HG02759 (cell line): ENCODE data around the gene OLFML2A.
"Not testable (repeated sequence)": the region's sequence is repeated elsewhere in the genome, so short reads cannot be mapped to it uniquely, and the experiment has no call there.

Experiments
- ATAC-seq: cut with Tn5 transposase; IDR thresholded peaks from one replicate; pipeline ENCODE4 v1.9.1; 2021; ENCODE audit warnings: mild to moderate bottlenecking, moderate library complexity; ENCODE audit not compliant: unreplicated experiment

OLFML2A gene

DNA sequence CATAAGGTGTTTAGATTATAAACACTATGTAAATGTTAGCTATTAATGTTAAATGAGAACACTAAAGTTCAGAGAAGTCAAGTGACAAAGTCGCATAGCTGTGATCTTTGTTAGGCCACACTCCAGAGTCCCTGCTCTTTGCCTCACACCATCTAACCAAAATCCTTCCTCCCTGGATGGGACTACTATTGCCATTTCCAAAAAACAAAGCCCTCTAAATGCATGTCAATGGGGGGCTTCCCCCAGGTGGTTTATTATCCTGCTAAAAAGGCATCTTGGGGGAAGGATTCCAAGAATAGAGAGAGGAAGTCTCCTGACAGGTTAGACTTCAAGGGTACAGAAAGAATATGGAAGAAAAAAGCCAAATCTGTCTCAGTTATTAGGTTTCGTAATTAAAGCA, 16.2 kb upstream of the OLFML2A start:
- ATAC-seq = no peak

DNA sequence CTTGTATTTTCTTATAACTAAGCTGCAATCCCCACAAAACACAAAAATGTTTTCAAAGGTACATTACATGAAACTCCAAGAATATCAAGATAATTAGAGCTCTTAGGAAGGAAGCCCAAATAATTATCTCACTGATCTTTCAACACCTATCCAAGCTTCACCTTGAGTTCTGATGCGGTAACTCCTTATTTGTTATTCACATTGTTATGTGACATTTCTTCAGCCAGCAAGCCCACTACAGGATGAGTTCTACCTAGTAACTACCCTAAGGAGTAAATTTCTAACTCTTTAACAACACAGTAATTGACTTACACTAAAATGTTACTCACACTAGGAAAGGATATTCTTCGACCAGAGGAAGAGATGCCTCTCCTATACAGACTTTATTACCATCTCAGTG, 15.7 kb upstream of the OLFML2A start:
- ATAC-seq = no peak

GRCh38 chr9:124761710-124762109, 15.2 kb upstream of the OLFML2A start:
- no peak for ATAC-seq

DNA sequence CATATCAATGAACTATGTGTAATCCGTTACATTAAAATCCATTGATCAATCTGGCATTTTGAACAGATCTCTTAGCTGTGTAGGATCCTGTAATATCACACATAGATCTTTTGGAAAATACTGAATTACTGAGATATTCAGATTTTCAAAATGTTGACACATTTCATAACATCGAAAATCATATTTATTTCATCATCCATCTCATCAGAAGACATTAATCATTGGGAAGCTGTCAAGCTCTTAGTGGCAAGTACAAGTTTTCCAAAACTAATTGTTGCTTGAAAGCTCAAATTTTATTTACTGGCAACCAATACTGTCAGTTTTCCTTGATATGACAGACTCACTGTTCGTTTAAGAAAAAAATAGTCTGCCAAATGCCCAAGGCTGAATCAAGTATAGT, 14.3 kb upstream of the OLFML2A start:
- no peak for ATAC-seq

DNA sequence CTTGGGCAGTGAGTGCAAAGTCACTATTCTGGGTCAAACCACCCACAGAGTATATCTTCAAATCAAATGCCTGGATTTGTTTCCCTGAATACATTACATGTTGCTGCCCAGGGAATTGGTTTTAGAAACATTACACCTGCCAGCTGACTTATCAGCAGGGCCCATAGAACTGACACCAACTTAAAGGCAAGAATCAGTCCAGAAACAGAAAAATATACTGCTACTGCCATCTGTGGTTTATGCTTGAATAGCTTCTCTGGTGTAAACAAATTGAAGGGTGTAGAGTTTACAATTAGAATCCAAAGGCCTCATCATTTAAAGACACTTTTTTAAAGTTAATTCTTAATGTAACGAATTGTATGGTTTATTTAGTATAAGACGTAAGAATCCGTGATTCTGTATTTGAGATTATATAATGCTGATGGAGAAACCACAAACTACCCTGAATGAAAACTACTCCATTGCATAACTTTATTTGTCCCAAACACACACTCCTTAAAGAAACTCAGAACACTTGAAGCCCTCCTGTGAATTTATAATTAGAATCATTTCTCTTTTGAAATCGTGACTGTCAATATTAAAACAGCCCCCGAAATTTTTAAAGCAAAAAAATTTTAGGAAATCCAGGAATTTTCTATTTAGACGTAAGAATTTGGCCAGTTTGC, 12.0 kb upstream of the OLFML2A start:
- no peak for ATAC-seq

DNA sequence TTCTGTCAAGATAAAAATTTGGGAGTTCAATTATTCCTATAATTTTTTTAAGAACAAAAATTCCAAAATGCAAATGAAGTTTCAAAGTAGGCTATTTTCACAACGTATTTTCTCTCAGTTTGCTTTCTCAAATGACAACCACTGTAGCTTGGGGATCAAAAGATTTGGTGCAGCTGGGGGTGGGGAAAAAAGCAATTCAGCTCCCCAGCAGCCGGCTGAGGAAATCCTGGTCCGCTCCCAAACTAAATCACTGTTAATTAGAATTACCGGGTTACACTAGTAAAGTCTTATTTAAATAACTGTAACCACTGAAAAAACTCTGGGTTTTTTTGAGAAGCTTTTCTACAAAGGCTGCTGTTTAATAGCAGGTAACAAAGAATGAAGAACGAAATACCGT, 11.5 kb upstream of the OLFML2A start:
- ATAC-seq = no peak

- no peak for ATAC-seq
Observed at GRCh38 chr9:124766326-124766725, 10.6 kb upstream of the OLFML2A start.

DNA sequence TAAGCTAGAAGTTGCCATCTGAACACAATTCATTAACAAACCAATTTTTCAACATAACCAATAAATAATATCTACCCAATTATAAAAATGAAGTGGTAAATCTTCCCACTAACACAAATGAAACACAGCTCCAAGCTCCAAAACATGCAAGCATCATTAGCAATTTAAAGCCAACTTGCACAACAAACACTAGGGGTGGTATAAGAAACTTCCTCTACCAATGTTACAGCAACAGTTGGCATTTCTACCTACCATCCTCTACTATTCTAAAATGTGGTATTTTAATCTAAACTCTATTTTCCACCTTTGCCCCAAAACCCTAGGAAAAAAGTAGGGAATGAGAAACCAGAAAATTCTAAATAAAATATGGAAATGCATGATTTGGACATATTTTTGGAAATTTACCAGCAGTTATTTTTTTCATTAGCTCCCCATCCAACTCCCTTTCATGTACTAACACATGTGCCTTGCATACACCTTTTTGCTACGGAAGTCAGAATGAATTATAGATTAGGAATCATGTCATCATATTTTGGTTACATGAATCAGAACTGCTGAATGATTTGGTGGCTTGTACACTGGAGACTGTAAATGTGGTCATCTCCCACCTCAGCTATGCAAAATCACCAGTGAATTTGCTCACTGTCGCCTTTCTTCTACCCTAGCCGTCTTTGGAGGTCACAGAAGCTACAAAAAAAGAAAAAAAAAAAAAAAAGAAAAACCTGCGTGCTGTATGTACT, 9.9 kb upstream of the OLFML2A start:
- no peak for ATAC-seq

DNA sequence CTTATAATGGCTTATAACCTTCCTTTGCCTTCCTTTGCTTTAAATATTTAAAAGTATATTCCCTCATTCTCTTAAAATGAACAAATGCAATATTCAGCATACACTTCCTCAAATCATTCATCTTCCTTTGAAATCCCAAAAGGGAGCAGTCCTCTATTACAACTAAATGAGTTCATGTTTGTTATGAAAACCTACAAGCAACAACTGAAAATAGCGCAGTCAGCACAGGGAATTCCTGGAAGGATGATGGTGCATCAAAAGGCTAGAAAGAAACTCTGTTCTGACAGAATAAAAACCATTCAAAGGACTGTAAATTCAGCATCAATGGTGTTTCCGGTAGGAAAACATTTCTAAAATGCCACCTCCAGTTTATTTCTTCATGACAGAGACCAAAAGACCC, 9.1 kb upstream of the OLFML2A start:
- no peak for ATAC-seq

DNA sequence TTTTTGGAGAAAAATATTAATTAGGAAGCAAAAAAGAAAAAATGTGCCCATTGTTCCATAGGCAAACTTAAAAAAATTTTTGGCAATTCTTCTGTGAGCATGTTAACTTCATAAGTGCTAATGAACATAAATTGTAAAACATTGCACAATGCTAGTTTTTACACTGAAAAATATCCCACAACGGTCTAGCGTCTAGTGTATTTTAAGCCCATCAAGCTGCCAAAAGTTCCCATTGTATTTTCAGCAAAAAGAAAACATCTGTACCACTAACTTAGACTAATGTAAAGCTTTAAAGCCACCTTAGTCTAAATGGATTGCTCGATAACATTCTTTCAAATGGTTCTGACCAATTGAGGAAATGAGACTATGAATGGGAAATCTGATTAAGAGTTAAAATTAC, 8.6 kb upstream of the OLFML2A start:
- ATAC-seq = no peak

GRCh38 chr9:124768750-124769548, 8.0 kb upstream of the OLFML2A start:
- ATAC-seq = no peak

DNA sequence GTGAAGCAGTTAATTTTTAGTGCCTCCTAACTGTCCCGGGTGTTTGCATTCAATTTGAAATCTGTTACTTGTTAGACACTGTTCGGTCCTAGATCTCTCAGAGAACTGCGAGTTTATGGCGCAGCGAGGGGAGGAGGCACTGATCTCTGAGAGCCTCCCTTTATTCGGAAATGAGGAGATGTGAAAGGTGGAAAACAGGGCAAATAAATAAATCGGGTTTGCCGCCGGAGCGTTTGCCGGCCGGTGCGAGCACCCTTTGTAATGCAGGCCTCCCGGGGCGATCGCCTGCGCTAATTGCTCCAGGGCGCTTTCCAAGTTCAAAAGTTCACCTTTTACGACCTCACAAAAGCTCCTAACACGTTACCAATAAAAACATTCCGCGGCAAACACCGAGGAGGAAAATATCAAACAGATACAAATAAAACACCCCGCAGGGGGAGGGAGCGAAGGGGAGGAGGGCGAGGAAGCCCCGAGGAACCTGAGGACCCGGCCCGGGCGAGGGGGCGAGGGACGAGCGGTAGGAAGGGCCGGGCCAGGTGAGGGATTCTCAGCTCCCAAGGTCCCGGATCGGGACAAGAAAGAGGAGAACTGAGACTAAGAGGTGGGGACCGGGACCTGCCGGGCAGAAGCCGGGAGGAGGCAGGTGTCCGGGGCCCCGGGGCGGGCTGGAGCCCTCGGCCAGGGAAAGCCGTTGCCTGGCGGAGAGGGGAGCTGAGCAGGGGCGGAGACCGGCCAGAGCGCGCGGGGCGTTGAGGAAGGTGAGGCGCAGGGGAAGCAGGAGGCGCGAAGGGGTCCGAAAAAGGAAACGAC, 7.2 kb upstream of the OLFML2A start:
- no peak for ATAC-seq

DNA sequence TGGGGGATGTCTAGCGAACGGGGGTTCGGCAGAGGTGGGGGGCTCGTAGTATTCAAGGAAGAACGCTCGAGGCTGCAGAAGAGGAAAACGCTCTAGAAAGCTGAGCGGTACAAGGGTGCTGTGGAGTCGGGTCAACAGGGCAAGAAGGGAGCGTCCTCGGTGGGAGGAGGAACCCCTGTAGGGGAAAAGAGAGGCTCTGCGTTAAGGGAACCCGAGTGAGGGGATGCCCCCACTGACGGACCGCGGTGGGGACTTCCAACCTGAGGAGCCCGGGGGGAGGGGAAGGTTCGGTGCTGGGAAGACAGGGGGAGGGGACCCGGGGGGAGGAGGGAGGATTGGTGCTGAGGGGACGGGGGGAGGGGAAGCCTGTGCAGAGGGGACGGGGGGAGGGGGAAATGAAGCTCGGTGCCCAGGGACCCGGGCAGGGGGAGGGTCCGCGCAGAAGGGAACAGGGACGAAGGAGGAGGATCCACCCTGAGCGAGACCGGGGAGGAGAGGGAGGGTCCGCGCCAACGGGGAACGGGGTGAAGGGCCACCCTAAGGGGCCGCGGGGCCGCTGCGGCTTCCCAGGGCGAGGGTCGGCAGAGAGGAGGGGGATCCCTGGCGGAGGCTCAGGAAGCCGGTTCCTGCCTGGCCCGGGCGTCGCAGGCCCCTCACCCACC, 6.4 kb upstream of the OLFML2A start:
- no peak for ATAC-seq

DNA sequence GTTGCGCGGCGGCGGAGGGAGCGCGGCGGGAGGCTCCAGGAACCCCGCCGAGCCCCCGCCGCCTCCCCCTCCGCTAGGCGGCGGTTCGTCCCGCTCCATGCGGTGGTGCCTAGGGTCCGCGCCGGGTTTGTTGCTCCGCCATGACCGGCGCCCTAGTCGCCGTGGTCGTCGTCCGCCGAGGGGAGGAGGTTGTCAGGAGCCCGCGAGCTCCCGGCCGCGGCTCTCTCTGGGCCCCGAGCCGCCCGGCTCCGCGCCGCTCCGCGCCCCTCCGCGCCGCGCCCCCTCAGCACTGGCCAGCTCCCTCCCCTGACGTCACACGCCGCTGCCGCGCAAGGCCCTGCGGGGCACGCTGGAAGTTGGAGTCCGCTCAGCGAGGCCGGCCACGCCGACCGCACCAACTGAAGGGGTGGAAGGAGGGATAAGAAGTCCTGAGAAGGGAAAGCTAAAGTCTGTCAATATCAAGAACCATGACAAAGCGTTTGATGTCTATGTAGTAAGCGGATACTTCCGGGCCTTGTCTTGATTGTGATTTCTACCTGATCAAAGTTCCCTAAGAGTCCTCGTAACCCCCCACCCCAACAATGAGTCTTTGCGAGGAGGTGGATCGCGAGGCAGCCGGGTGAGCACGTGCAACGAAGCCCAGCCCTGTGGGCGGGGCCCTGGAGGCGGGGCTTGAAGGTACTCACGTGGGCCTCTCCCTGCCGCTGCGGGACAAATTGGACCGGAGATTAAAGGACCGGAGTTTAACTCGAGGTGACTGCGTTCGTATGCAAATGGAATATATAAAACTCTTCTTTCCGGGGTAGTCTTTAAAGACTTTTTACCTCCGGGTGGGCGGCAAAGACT, 5.7 kb upstream of the OLFML2A start, which contains the start of gene NR6A1:
TSS of gene NR6A1 (minus strand) at position 291 of the 846 bp plus-strand sequence.
- ATAC-seq = peak; percentile 92

DNA sequence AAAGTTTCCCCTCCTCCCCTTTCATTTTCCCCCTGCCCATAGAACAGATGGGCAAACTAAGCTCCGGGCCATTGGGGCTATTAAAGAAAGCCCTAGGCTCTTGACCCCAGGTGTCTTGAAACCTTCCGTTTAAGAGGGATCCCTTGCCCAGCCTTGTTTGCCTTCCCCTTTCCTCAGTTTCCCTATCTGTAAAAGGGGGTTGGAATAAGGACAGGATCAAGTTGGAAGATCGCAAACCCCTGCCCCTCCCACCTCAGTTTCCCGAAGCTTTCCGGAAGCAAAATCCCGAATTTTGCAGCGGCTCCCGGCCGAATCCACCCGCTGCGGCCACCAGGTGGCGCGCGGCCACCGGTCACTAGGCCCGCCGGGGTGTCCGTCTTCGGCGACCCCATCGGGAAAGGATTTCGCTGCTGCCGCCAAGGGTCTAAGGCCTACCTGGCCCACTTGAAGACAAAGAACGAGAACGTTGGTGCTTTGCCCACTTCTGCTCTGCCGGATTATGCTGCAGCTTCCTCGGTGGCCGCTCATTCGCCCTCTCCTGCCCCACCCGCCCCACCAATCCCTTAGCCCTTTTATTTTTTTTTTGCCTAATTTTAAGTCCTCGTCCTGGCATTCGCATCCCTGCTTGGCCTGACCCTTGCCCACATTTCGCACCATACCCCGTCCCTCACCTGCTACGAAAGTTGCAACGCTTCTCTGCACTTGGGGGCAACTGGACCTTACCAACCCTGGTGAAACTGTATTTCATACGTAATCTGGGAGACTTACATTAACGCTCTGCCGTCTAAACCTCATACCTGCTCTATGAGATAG, 4.9 kb upstream of the OLFML2A start:
- ATAC-seq = no peak

DNA sequence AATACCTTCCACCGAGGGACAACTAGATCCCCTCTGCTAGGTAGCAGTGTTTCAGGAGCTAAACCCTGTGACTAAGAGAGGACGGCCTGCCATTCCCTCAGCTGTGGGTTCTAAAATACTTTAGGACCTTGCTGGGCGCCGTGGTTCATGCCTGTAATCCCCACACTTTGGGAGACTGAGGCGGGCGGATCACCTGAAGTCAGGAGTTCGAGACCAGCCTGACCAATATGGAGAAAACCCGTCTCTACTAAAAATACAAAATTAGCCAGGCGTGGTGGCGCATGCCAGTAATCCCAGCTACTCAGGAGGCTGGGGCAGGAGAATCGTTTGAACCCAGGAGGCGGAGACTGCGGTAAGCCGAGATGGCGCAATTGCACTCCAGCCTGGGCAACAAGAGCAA, 4.1 kb upstream of the OLFML2A start:
- ATAC-seq = not testable (repeated sequence)

- ATAC-seq = no peak
Observed at GRCh38 chr9:124773473-124774128, 3.3 kb upstream of the OLFML2A start.
